ENCODE data around the gene SCAP. TPM values are rescaled to one million over a fixed set of nuclear protein-coding genes. Genes with fewer than 3 reads are reported as not detected.

Gene SCAP
- total RNA-seq, 1 experiment from 2014 or later: 115 TPM

DNA sequence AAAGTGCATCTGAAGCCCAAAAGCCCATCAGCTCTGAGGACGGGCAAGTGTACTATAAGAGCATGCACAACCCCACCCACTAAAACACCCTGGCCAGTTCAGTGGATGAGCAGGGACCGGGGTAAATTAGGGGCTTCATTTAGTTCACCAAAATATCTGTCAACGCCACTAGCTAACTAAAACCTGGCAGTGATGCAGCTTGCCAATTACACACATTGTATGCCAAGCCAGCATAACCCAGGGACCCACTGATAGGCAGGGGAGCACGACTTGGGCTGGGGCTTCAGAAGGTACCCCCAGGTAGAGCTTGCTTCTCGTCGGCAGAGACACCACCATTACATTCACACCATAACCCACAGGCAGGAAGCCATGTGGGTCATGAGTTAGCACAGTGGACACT, 47.9 kb downstream of the SCAP start:
- Mint-ChIP-seq H3K4me3 (no peak overlapping the region), H3K27me3 (ENCODE audit: low read depth) (no peaks in the 10 kb centered on the region), H3K36me3 (peaks cover 41% of the 10 kb centered on the region), H3K4me1 (no peaks in the 10 kb centered on the region), H3K9me3 (no peaks in the 10 kb centered on the region), H3K27ac (no peak overlapping the region)
- ChIA-PET POLR2A (no interaction called here), CTCF (interaction anchor here (0.6 kb wide), 1 partner anchor 115 kb away, joined by 4 read pairs; no protein-coding TSS in a partner anchor)
- no peak for ATAC-seq
- DNase-seq (ENCODE audit: low spot score): no peak
- TF ChIP-seq ZNF317 (CRISPR knock-in tag; IDR thresholded peaks at IDR 0.05; ENCODE audit: borderline replicate concordance, low read depth) (no peak), CREB1 (CRISPR knock-in tag; IDR thresholded peaks at IDR 0.05) (no peak), JAZF1 (CRISPR knock-in tag; IDR thresholded peaks at IDR 0.05) (no peak), NFE2L1 (CRISPR knock-in tag; IDR thresholded peaks at IDR 0.05) (no peak), ZNF263 (CRISPR knock-in tag; IDR thresholded peaks at IDR 0.05; ENCODE audit: low read depth) (no peak), SP1 (CRISPR knock-in tag; conservative IDR thresholded peaks at IDR 0.05) (no peak), ZNF416 (CRISPR knock-in tag; IDR thresholded peaks at IDR 0.05) (no peak), RELA (CRISPR knock-in tag; IDR thresholded peaks at IDR 0.05; ENCODE audit: borderline replicate concordance) (no peak), GRHL2 (CRISPR knock-in tag; IDR thresholded peaks at IDR 0.05; ENCODE audit: insufficient replicate concordance, severe bottlenecking) (no peak), ZNF671 (CRISPR knock-in tag; IDR thresholded peaks at IDR 0.05) (no peak)
- TF ChIP-seq, protein P1, sequence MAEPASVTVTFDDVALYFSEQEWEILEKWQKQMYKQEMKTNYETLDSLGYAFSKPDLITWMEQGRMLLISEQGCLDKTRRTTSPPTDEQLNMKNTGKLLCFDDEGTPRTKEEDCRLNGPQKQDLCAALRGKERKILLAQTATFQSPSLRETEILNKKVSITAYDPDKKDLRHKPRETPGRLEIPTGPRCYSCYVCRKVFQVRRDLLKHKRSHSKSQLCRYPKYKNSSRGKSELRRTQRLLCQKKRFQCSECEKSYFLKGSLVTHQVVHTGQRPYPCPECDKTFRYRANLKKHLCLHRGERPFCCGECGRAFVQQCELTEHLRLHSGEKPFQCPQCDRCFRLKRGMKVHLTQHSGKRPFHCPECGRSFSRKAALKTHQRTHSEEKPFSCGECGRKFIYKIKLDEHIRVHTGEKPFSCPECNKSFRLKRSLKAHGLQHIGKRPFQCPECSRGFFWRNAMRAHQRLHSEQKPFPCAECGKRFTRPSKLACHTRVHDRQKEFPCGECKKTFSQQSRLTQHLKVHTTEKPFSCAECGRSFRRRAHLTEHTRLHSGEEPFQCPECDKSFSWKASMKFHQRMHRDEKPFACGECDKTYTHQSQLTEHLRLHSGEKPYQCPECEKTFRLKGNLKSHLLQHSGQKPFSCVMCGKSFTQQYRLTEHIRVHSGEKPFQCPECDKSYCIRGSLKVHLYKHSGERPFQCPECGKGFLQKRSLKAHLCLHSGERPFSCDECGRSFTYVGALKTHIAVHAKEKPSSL (CRISPR knock-in tag; conservative IDR thresholded peaks at IDR 0.05): no peak
- TF ChIP-seq, protein P2, sequence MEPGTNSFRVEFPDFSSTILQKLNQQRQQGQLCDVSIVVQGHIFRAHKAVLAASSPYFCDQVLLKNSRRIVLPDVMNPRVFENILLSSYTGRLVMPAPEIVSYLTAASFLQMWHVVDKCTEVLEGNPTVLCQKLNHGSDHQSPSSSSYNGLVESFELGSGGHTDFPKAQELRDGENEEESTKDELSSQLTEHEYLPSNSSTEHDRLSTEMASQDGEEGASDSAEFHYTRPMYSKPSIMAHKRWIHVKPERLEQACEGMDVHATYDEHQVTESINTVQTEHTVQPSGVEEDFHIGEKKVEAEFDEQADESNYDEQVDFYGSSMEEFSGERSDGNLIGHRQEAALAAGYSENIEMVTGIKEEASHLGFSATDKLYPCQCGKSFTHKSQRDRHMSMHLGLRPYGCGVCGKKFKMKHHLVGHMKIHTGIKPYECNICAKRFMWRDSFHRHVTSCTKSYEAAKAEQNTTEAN (CRISPR knock-in tag; IDR thresholded peaks at IDR 0.05): no peak
- TF ChIP-seq, protein P3, sequence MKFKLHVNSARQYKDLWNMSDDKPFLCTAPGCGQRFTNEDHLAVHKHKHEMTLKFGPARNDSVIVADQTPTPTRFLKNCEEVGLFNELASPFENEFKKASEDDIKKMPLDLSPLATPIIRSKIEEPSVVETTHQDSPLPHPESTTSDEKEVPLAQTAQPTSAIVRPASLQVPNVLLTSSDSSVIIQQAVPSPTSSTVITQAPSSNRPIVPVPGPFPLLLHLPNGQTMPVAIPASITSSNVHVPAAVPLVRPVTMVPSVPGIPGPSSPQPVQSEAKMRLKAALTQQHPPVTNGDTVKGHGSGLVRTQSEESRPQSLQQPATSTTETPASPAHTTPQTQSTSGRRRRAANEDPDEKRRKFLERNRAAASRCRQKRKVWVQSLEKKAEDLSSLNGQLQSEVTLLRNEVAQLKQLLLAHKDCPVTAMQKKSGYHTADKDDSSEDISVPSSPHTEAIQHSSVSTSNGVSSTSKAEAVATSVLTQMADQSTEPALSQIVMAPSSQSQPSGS (CRISPR knock-in tag; IDR thresholded peaks at IDR 0.05; ENCODE audit: borderline replicate concordance, low read depth): no peak
- TF ChIP-seq, protein P4, sequence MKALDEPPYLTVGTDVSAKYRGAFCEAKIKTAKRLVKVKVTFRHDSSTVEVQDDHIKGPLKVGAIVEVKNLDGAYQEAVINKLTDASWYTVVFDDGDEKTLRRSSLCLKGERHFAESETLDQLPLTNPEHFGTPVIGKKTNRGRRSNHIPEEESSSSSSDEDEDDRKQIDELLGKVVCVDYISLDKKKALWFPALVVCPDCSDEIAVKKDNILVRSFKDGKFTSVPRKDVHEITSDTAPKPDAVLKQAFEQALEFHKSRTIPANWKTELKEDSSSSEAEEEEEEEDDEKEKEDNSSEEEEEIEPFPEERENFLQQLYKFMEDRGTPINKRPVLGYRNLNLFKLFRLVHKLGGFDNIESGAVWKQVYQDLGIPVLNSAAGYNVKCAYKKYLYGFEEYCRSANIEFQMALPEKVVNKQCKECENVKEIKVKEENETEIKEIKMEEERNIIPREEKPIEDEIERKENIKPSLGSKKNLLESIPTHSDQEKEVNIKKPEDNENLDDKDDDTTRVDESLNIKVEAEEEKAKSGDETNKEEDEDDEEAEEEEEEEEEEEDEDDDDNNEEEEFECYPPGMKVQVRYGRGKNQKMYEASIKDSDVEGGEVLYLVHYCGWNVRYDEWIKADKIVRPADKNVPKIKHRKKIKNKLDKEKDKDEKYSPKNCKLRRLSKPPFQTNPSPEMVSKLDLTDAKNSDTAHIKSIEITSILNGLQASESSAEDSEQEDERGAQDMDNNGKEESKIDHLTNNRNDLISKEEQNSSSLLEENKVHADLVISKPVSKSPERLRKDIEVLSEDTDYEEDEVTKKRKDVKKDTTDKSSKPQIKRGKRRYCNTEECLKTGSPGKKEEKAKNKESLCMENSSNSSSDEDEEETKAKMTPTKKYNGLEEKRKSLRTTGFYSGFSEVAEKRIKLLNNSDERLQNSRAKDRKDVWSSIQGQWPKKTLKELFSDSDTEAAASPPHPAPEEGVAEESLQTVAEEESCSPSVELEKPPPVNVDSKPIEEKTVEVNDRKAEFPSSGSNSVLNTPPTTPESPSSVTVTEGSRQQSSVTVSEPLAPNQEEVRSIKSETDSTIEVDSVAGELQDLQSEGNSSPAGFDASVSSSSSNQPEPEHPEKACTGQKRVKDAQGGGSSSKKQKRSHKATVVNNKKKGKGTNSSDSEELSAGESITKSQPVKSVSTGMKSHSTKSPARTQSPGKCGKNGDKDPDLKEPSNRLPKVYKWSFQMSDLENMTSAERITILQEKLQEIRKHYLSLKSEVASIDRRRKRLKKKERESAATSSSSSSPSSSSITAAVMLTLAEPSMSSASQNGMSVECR (CRISPR knock-in tag; IDR thresholded peaks at IDR 0.05; ENCODE audit: borderline replicate concordance): no peak
- TF ChIP-seq, protein P5, sequence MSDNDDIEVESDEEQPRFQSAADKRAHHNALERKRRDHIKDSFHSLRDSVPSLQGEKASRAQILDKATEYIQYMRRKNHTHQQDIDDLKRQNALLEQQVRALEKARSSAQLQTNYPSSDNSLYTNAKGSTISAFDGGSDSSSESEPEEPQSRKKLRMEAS (CRISPR knock-in tag; IDR thresholded peaks at IDR 0.05): no peak

DNA sequence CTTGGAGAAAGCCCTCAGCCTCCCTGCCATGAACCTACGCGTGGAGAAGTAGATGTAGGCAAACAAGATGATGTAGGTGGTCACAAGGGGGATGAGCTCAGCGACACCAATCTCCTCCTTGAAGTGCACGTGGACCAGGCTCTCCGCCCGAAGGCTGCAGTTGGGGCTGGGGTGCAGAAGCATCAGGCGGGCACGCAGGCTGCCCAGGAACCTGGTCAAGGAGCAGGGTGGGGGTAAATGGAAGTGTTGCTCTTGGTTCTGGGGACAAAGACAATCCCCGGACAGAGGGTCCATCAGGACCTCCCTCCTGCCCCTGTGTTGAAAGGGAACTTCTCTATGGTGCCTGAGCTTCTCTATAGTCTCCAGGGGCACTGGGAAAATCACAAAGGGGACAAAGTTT, 49.8 kb downstream of the SCAP start:
- no peak overlapping the region for H3K4me3 Mint-ChIP-seq
- DNase-seq (ENCODE audit: low spot score) (no peak), ATAC-seq (no peak)
- CTCF ChIA-PET: no interaction called here
- no peak overlapping the region for H3K27ac Mint-ChIP-seq
- peaks cover 4% of the 10 kb centered on the region; the same call in 1 of the 2 replicates for H3K4me1 Mint-ChIP-seq
- POLR2A ChIA-PET: interaction anchor here (0.5 kb wide), 1 partner anchor 47 kb away, joined by 3 read pairs; no protein-coding TSS in a partner anchor
- H3K36me3 Mint-ChIP-seq: peaks cover 38% of the 10 kb centered on the region
- no peaks in the 10 kb centered on the region for H3K9me3 Mint-ChIP-seq
- no peaks in the 10 kb centered on the region for H3K27me3 Mint-ChIP-seq (ENCODE audit: low read depth)
- TF ChIP-seq CBFB (CRISPR knock-in tag; IDR thresholded peaks at IDR 0.05; ENCODE audit: low read depth) (no peak), ZNF121 (CRISPR knock-in tag; IDR thresholded peaks at IDR 0.05) (no peak), TCF7 (CRISPR knock-in tag; IDR thresholded peaks at IDR 0.05; ENCODE audit: low read depth) (no peak), ZNF317 (CRISPR knock-in tag; IDR thresholded peaks at IDR 0.05; ENCODE audit: borderline replicate concordance, low read depth) (no peak), ETV6 (CRISPR knock-in tag; IDR thresholded peaks at IDR 0.05) (no peak), NR3C1 (CRISPR knock-in tag; conservative IDR thresholded peaks at IDR 0.05; ENCODE audit: low read depth) (no peak)
- TF ChIP-seq, protein P6, sequence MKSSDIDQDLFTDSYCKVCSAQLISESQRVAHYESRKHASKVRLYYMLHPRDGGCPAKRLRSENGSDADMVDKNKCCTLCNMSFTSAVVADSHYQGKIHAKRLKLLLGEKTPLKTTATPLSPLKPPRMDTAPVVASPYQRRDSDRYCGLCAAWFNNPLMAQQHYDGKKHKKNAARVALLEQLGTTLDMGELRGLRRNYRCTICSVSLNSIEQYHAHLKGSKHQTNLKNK (CRISPR knock-in tag; IDR thresholded peaks at IDR 0.05): no peak
- TF ChIP-seq, protein P7, sequence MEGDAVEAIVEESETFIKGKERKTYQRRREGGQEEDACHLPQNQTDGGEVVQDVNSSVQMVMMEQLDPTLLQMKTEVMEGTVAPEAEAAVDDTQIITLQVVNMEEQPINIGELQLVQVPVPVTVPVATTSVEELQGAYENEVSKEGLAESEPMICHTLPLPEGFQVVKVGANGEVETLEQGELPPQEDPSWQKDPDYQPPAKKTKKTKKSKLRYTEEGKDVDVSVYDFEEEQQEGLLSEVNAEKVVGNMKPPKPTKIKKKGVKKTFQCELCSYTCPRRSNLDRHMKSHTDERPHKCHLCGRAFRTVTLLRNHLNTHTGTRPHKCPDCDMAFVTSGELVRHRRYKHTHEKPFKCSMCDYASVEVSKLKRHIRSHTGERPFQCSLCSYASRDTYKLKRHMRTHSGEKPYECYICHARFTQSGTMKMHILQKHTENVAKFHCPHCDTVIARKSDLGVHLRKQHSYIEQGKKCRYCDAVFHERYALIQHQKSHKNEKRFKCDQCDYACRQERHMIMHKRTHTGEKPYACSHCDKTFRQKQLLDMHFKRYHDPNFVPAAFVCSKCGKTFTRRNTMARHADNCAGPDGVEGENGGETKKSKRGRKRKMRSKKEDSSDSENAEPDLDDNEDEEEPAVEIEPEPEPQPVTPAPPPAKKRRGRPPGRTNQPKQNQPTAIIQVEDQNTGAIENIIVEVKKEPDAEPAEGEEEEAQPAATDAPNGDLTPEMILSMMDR (IDR thresholded peaks at IDR 0.05): no peak
- TF ChIP-seq, protein P8, sequence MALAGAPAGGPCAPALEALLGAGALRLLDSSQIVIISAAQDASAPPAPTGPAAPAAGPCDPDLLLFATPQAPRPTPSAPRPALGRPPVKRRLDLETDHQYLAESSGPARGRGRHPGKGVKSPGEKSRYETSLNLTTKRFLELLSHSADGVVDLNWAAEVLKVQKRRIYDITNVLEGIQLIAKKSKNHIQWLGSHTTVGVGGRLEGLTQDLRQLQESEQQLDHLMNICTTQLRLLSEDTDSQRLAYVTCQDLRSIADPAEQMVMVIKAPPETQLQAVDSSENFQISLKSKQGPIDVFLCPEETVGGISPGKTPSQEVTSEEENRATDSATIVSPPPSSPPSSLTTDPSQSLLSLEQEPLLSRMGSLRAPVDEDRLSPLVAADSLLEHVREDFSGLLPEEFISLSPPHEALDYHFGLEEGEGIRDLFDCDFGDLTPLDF (CRISPR knock-in tag; IDR thresholded peaks at IDR 0.05): no peak
